K562 (cell line): ENCODE data around the gene POLR3E. TPM values are rescaled to one million over a fixed set of nuclear protein-coding genes. Genes with fewer than 3 reads are reported as not detected.

ENCODE experiments used
- ATAC-seq: fragments of 200-7000 bp; cut with Tn5 transposase; 3 replicates; pipeline ENCODE4 v1.9.1; 2020; ENCODE audit warnings: moderate library complexity
- BruUV-seq: library from RNA; stranded (reverse); fragments of 400-500 nt; replicated peaks from 2 replicates; lab custom pipeline; 2021; lab: Mats Ljungman, UMichigan
- CTCF ChIA-PET: fragments of 300-600 bp; formaldehyde crosslinking; extraction: SDS; loops from one replicate; lab custom pipeline; 2021; ENCODE audit warnings: low intra/inter-chr PET ratio; lab: Yijun Ruan, JAX
- POLR2A ChIA-PET: fragments of 300-600, 350-650 bp; sonication (Branson Sonifier 250); formaldehyde crosslinking; extraction: SDS; loops from one replicate; lab custom pipeline; 2021; ENCODE audit warnings: antibody characterized with exemption, inconsistent platforms; lab: Yijun Ruan, JAX
- DNase-seq, 4 experiments: peaks; one replicate each; pipeline versions ENCODE4 v3.0.0 to v3.0.0-alpha.2; 2011 to 2018; ENCODE audit warnings: low spot score in 3 of 4, mixed read lengths in 3 of 4; ENCODE audit errors: extremely low read depth in 1 of 4
- FAIRE-seq: peaks from 2 replicates; lab custom pipeline; 2011; peaks lifted over from hg19 to GRCh38; lab: Jason Lieb, UNC
- H2AFZ ChIP-seq: 2 replicates; pipeline ENCODE4 v1.6.0; 2011; ENCODE audit warnings: low read depth, low read length, control low read depth, inconsistent platforms
- H3K27ac ChIP-seq: fragments of 200-600 bp; 3 replicates; pipeline ENCODE4 v1.8.0; 2011; ENCODE audit warnings: low read depth, mild to moderate bottlenecking, control low read depth, inconsistent platforms, low read length, moderate library complexity, mixed read lengths; ENCODE audit errors: extremely low read depth
- H3K27me3 ChIP-seq, 2 experiments: fragments of 300-600 bp in 1 of 2; 2 replicates in 1 of 2; 3 replicates in 1 of 2; pipeline versions ENCODE4 v1.6.0 to v1.8.0; 2011; ENCODE audit warnings: inconsistent platforms in 2 of 2, low read length in 2 of 2, mild to moderate bottlenecking in 1 of 2, mixed read lengths in 1 of 2, moderate library complexity in 1 of 2; ENCODE audit not compliant: control insufficient read depth in 2 of 2, insufficient read depth in 2 of 2
- H3K36me3 ChIP-seq: fragments of 300-600 bp; 3 replicates; pipeline ENCODE4 v1.8.0; 2011; ENCODE audit warnings: mild to moderate bottlenecking, low read length, inconsistent platforms; ENCODE audit not compliant: control insufficient read depth, insufficient read depth
- H3K4me1 ChIP-seq, 2 experiments: fragments of 200-600 bp in 1 of 2; replicated peaks in 1 of 2; 2 replicates in 1 of 2; 3 replicates in 1 of 2; pipeline versions ENCODE4 v1.5.1 to v1.8.0; 2011; ENCODE audit warnings: inconsistent platforms in 2 of 2, low read length in 2 of 2, mild to moderate bottlenecking in 1 of 2, mixed read lengths in 1 of 2, moderate library complexity in 1 of 2; ENCODE audit not compliant: control insufficient read depth in 2 of 2, insufficient read depth in 2 of 2
- H3K4me2 ChIP-seq: 2 replicates; pipeline ENCODE4 v1.6.1; 2011; ENCODE audit warnings: low read length, control low read depth, inconsistent platforms, mixed read lengths; ENCODE audit not compliant: insufficient read depth
- H3K4me3 ChIP-seq: fragments of 200-600 bp; sonication (generic), shearing (Covaris generic); 2 replicates; pipeline ENCODE4 v1.5.1; 2016; ENCODE audit warnings: control low read depth, inconsistent platforms
- H3K79me2 ChIP-seq: fragments of 200-600 bp; 3 replicates; pipeline ENCODE4 v1.8.0; 2011; ENCODE audit warnings: low read length, inconsistent platforms; ENCODE audit not compliant: control insufficient read depth, insufficient read depth
- H3K9ac ChIP-seq, 2 experiments: 2 replicates each; pipeline versions ENCODE4 v1.6.0 to v1.6.1; 2011; ENCODE audit warnings: low read depth in 2 of 2, low read length in 2 of 2, control low read depth in 1 of 2, inconsistent platforms in 1 of 2, mild to moderate bottlenecking in 1 of 2, mixed read lengths in 1 of 2; ENCODE audit not compliant: insufficient read depth in 1 of 2
- H3K9me1 ChIP-seq: one replicate; pipeline ENCODE4 v1.6.0; 2011; ENCODE audit warnings: inconsistent platforms, mild to moderate bottlenecking, low read length, moderate library complexity; ENCODE audit not compliant: control insufficient read depth, insufficient read depth
- H3K9me3 ChIP-seq: replicated peaks from 2 replicates; pipeline ENCODE4 v1.5.1; 2011; ENCODE audit warnings: low read depth, low read length, inconsistent platforms; ENCODE audit not compliant: control insufficient read depth, insufficient read depth
- H4K20me1 ChIP-seq: replicated peaks from 2 replicates; pipeline ENCODE4 v1.6.1; 2011; ENCODE audit warnings: low read length, inconsistent platforms, mixed read lengths; ENCODE audit not compliant: control insufficient read depth, insufficient read depth
- ADNP ChIP-seq: fragments of 200-800 bp; sonication (Bioruptor generic); IDR thresholded peaks from 2 replicates; pipeline ENCODE4 v1.6.1; 2016; ENCODE audit warnings: missing genetic modification characterization, missing compliant biosample characterization
- BCOR ChIP-seq: fragments of 450-650 bp; IDR thresholded peaks from 2 replicates; pipeline ENCODE4 v1.6.1; 2016
- CEBPB ChIP-seq: fragments of 450-650 bp; IDR thresholded peaks from 2 replicates; pipeline ENCODE4 v1.6.1; 2016; ENCODE audit warnings: missing genetic modification characterization, missing compliant biosample characterization
- CEBPG ChIP-seq, 3 experiments: fragments of 200-800 bp in 1 of 3; sonication (Bioruptor generic) in 1 of 3; sonication (generic) in 1 of 3; formaldehyde crosslinking in 1 of 3; IDR thresholded peaks in 2 of 3; conservative IDR thresholded peaks in 1 of 3; 2 replicates each; pipeline versions ENCODE4 v1.6.1 to v1.8.0; 2016 to 2022; ENCODE audit warnings: missing compliant biosample characterization in 2 of 3, missing genetic modification characterization in 2 of 3, mild to moderate bottlenecking in 1 of 3, missing genetic modification reagents in 1 of 3
- HIVEP1 ChIP-seq: fragments of 250-450 bp; sonication (Bioruptor Pico); IDR thresholded peaks from 2 replicates; pipeline ENCODE4 v1.4.0; 2020; ENCODE audit warnings: mild to moderate bottlenecking
- MCM7 ChIP-seq, 2 experiments: fragments of 450-650 bp; IDR thresholded peaks; 2 replicates each; pipeline ENCODE4 v1.6.1; 2016 to 2018
- MECOM ChIP-seq: fragments of 250-450 bp; sonication (Bioruptor Pico); IDR thresholded peaks from 2 replicates; pipeline ENCODE4 v1.8.0; 2022; ENCODE audit warnings: inconsistent platforms
- MTA2 ChIP-seq: fragments of 450-650 bp; IDR thresholded peaks from 2 replicates; pipeline ENCODE4 v1.6.1; 2016; ENCODE audit warnings: low read depth
- PML ChIP-seq: IDR thresholded peaks from 2 replicates; pipeline ENCODE4 v1.6.1; 2012; ENCODE audit warnings: low read length, inconsistent platforms
- SRSF3 ChIP-seq: fragments of 200-400 bp; formaldehyde crosslinking; IDR thresholded peaks from 2 replicates; pipeline ENCODE4 v1.6.1; 2016; ENCODE audit warnings: mild to moderate bottlenecking, low read length, moderate library complexity; ENCODE audit not compliant: insufficient read depth
- ZNF232 ChIP-seq: sonication (generic); formaldehyde crosslinking; IDR thresholded peaks from 2 replicates; pipeline ENCODE4 v1.8.0; 2022; ENCODE audit warnings: mild to moderate bottlenecking, missing genetic modification reagents
- ZNF79 ChIP-seq: fragments of 250-450 bp; sonication (Bioruptor Pico); IDR thresholded peaks from 2 replicates; pipeline ENCODE4 v1.4.0; 2020; ENCODE audit warnings: low read depth, mild to moderate bottlenecking, moderate library complexity
- WGBS: fragments of 100-300 bp; shearing (Covaris generic); methylation state at CpG from one replicate; pipeline ENCODE4 v1.1.6; 2016; ENCODE audit warnings: low coverage, mixed read lengths; ENCODE audit not compliant: insufficient coverage; ENCODE audit errors: missing lambda C conversion rate; 5-methylcytosine and 5-hydroxymethylcytosine counted together
- in situ Hi-C: fragments of 300-500 bp; cut with MboI; formaldehyde crosslinking; loops from 4 replicates; pipeline ENCODE4 v1.15.0; 2018; ENCODE audit warnings: inconsistent platforms, mixed read lengths
- intact Hi-C: fragments of 100-400 bp; cut with micrococcal nuclease; formaldehyde crosslinking; loops from 2 replicates; pipeline ENCODE4 v1.14.2; 2022
- polyA plus RNA-seq, 8 experiments: library from polyadenylated mRNA; depleted of rRNA in 4 of 8; stranded (reverse) in 5 of 8; unstranded in 3 of 8; fragments of >200 nt; fragmentation: Nextera tagmentation in 2 of 8; fragmentation: Illumina TruSeq in 1 of 8; extraction: Ambion mirVana in 2 of 8; extraction: Trizol in 1 of 8; gene quantifications; 2 replicates each; pipeline versions ENCODE4 v1.2.1 to v1.2.3, GENCODE V29; 2011 to 2014; ENCODE audit warnings: inconsistent platforms in 1 of 8, missing spikeins in 1 of 8
- total RNA-seq, 7 experiments: library from RNA; depleted of rRNA in 6 of 7; stranded (reverse); fragments of >200 nt in 6 of 7; fragmentation: Illumina TruSeq in 2 of 7; extraction: Trizol in 2 of 7; gene quantifications; 2 replicates each; pipeline versions ENCODE4 v1.2.1 to v1.2.3, GENCODE V29; 2011 to 2021; ENCODE audit warnings: low replicate concordance in 1 of 7
- TF ChIP-seq, protein P1 (sequence below): fragments of 150-350 bp; conservative IDR thresholded peaks from 2 replicates; pipeline ENCODE4 v1.6.1; 2014; ENCODE audit warnings: low read length
- TF ChIP-seq, protein P2 (sequence below): sonication (generic); formaldehyde crosslinking; IDR thresholded peaks from 2 replicates; pipeline ENCODE4 v1.8.1; 2023; ENCODE audit warnings: mild to moderate bottlenecking, missing genetic modification reagents, moderate library complexity

Gene POLR3E
- total and polyA plus RNA-seq, 9 of the 15 experiments (the other 6 are each of a cell fraction or from before 2014, with no cell fraction given), result 17.7 to 151 (median 82.6) TPM

DNA sequence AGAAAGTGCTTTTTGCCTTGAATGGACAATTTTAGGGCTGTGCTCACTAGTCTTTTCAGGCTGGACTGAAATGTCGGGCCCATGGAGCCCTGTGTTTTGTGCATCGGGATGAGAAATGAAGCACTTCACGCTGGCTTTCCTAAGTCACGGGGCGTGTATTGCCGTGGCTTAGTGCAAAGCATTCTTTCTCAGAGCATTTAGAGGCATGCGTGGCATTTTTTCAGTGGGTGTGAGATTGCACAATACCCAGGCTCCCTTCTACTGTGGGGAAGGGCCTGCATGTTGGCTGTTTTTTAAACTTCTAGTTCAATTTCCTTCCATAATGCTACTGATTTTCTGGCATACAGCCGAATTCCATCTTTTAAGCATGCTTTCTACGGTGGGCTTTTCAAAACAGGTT, 12.6 kb upstream of the POLR3E start:
- no peaks in the 10 kb centered on the region for H3K9me3 ChIP-seq
- intact Hi-C loops, result no loop called here
- DNase-seq (no peak), FAIRE-seq (no peak), ATAC-seq (no peak)
- no peak overlapping the region for H3K4me3 ChIP-seq
- no peak overlapping the region for H2AFZ ChIP-seq
- 89% methylated on average over 9 of the region's 9 CpGs for WGBS
- no peaks in the 10 kb centered on the region for H4K20me1 ChIP-seq
- POLR2A ChIA-PET, result interaction anchor here (1.1 kb wide), 1 partner anchor 15 kb away, joined by 3 read pairs; no protein-coding TSS in a partner anchor
- peaks cover 15 to 20% of the 10 kb centered on the region in 2 experiments; a peak in 4 of 5 replicates for H3K4me1 ChIP-seq
- CTCF ChIA-PET, result no interaction called here
- no peak overlapping the region for H3K4me2 ChIP-seq
- H3K27ac ChIP-seq, result no peak overlapping the region
- H3K9me1 ChIP-seq, result no peaks in the 10 kb centered on the region
- H3K36me3 ChIP-seq, result peaks cover 56% of the 10 kb centered on the region
- no TSS peak for BruUV-seq
- TF ChIP-seq MECOM (CRISPR knock-in tag), result no peak
- TF ChIP-seq CEBPB (tag), result peak; percentile 84
- TF ChIP-seq MTA2, result no peak
- peak; percentile 18; the same call in 1 of the 2 replicates for TF ChIP-seq CEBPG (CRISPR knock-in tag; IDR thresholded peaks at IDR 0.05)
- peak; percentile 40 to 58; a peak in 3 of 4 replicates for TF ChIP-seq CEBPG (tag; conservative IDR thresholded peaks at IDR 0.05 in 1 of 2, IDR thresholded peaks at IDR 0.05 in 1 of 2)
- TF ChIP-seq ADNP (tag), result no peak
- TF ChIP-seq, all 486 proteins: peak for 2
- Histone ChIP-seq H3K79me2 (no peaks in the 10 kb centered on the region), H3K27me3 (no peaks in the 10 kb centered on the region), H3K9ac (no peak overlapping the region)
- in situ Hi-C loops, result no loop called here

GRCh38 chr16:22285080-22285479, 12.1 kb upstream of the POLR3E start:
- Histone ChIP-seq H3K36me3 (peaks cover 53% of the 10 kb centered on the region), H3K27me3 (no peaks in the 10 kb centered on the region), H3K9ac (no peak overlapping the region), H3K4me1 (peaks cover 13 to 20% of the 10 kb centered on the region in 2 experiments; a peak in 4 of 5 replicates), H2AFZ (no peak overlapping the region), H3K9me1 (no peaks in the 10 kb centered on the region), H3K4me3 (no peak overlapping the region), H3K9me3 (no peaks in the 10 kb centered on the region), H3K27ac (no peak overlapping the region), H3K79me2 (no peaks in the 10 kb centered on the region), H4K20me1 (no peaks in the 10 kb centered on the region), H3K4me2 (no peak overlapping the region)
- ChIA-PET POLR2A (interaction anchor here (0.9 to 1.1 kb wide), 2 partner anchors 14 to 23 kb away, joined by 3 to 4 read pairs; no protein-coding TSS in a partner anchor), CTCF (no interaction called here)
- in situ Hi-C loops, result no loop called here
- 94% methylated on average over 6 of the region's 6 CpGs for WGBS
- no peak for DNase-seq
- intact Hi-C loops, result no loop called here
- no TSS peak for BruUV-seq
- ATAC-seq, result no peak
- no peak for FAIRE-seq
- TF ChIP-seq ZNF79 (CRISPR knock-in tag), result no peak
- TF ChIP-seq, protein P1, sequence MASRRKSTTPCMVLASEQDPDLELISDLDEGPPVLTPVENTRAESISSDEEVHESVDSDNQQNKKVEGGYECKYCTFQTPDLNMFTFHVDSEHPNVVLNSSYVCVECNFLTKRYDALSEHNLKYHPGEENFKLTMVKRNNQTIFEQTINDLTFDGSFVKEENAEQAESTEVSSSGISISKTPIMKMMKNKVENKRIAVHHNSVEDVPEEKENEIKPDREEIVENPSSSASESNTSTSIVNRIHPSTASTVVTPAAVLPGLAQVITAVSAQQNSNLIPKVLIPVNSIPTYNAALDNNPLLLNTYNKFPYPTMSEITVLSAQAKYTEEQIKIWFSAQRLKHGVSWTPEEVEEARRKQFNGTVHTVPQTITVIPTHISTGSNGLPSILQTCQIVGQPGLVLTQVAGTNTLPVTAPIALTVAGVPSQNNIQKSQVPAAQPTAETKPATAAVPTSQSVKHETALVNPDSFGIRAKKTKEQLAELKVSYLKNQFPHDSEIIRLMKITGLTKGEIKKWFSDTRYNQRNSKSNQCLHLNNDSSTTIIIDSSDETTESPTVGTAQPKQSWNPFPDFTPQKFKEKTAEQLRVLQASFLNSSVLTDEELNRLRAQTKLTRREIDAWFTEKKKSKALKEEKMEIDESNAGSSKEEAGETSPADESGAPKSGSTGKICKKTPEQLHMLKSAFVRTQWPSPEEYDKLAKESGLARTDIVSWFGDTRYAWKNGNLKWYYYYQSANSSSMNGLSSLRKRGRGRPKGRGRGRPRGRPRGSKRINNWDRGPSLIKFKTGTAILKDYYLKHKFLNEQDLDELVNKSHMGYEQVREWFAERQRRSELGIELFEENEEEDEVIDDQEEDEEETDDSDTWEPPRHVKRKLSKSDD, result no peak
- no peak for TF ChIP-seq MCM7 (IDR thresholded peaks at IDR 0.05)
- TF ChIP-seq ZNF232 (CRISPR knock-in tag), result no peak
- TF ChIP-seq HIVEP1 (CRISPR knock-in tag), result no peak
- no peak for TF ChIP-seq BCOR
- TF ChIP-seq PML, result no peak
- no peak for TF ChIP-seq SRSF3
- TF ChIP-seq, protein P2, sequence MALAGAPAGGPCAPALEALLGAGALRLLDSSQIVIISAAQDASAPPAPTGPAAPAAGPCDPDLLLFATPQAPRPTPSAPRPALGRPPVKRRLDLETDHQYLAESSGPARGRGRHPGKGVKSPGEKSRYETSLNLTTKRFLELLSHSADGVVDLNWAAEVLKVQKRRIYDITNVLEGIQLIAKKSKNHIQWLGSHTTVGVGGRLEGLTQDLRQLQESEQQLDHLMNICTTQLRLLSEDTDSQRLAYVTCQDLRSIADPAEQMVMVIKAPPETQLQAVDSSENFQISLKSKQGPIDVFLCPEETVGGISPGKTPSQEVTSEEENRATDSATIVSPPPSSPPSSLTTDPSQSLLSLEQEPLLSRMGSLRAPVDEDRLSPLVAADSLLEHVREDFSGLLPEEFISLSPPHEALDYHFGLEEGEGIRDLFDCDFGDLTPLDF (CRISPR knock-in tag), result no peak
